KOPT-K1 (cell line): ENCODE data around the gene CCT8.

Experiments used
- H3K27ac ChIP-seq: fragments of 200-600 bp; sonication (generic); 2 replicates; pipeline ENCODE4 v1.5.1; 2016; ENCODE audit warnings: antibody characterized with exemption, mild to moderate bottlenecking, low read depth, low read length; ENCODE audit not compliant: poor library complexity, severe bottlenecking
- H3K36me3 ChIP-seq: fragments of 200-600 bp; sonication (generic); 2 replicates; pipeline ENCODE4 v1.5.1; 2017; ENCODE audit warnings: antibody characterized with exemption, mild to moderate bottlenecking, low read length, moderate library complexity; ENCODE audit not compliant: insufficient read depth
- H3K9me3 ChIP-seq: fragments of 200-600 bp; sonication (generic); 2 replicates; pipeline ENCODE4 v1.5.1; 2017; ENCODE audit warnings: antibody characterized with exemption, low read length, mild to moderate bottlenecking; ENCODE audit not compliant: insufficient read depth, poor library complexity, severe bottlenecking

CCT8 gene

GRCh38 chr21:29073222-29074006, at the start of gene CCT8:
CCT8 (minus strand) TSS chr21:29073648; CDS start chr21:29073590, 58 bp downstream.
- peak within 1 kb of the TSS; percentile 94 for H3K27ac ChIP-seq
- H3K9me3 ChIP-seq, result peaks cover 3% of the 10 kb centered on the region
- peaks cover 36% of the 10 kb centered on the region for H3K36me3 ChIP-seq

GRCh38 chr21:29121759-29122158, 48.3 kb upstream of the CCT8 start:
- Histone ChIP-seq H3K27ac (no peak overlapping the region), H3K9me3 (no peaks in the 10 kb centered on the region), H3K36me3 (no peaks in the 10 kb centered on the region)

- H3K9me3 ChIP-seq, result no peaks in the 10 kb centered on the region
- no peaks in the 10 kb centered on the region for H3K36me3 ChIP-seq
- no peak overlapping the region for H3K27ac ChIP-seq
Measured at GRCh38 chr21:29117372-29117955, 44.0 kb upstream of the CCT8 start.

GRCh38 chr21:29115899-29116298, 42.5 kb upstream of the CCT8 start:
- H3K36me3 ChIP-seq, result 0 out of 2 replicates have a peak, but pooled peaks cover 8% of the 10 kb centered on the region
- H3K27ac ChIP-seq, result no peak overlapping the region
- no peaks in the 10 kb centered on the region for H3K9me3 ChIP-seq

- H3K27ac ChIP-seq, result no peak overlapping the region
- no peaks in the 10 kb centered on the region for H3K9me3 ChIP-seq
- H3K36me3 ChIP-seq, result 0 out of 2 replicates have a peak, but pooled peaks cover 8% of the 10 kb centered on the region
Measured at GRCh38 chr21:29114765-29115500, 41.5 kb upstream of the CCT8 start.

GRCh38 chr21:29105218-29105617, 31.8 kb upstream of the CCT8 start:
- H3K27ac ChIP-seq, result no peak overlapping the region
- H3K9me3 ChIP-seq, result no peaks in the 10 kb centered on the region
- H3K36me3 ChIP-seq, result peaks cover 21% of the 10 kb centered on the region

- no peak overlapping the region for H3K27ac ChIP-seq
Measured at GRCh38 chr21:29104239-29104708, 30.8 kb upstream of the CCT8 start.

GRCh38 chr21:29102791-29103257, 29.4 kb upstream of the CCT8 start:
- Histone ChIP-seq H3K27ac (no peak overlapping the region), H3K9me3 (no peaks in the 10 kb centered on the region), H3K36me3 (peaks cover 27% of the 10 kb centered on the region)

More at GRCh38 chr21:29104239-29104708, 30.8 kb upstream of the CCT8 start:
- Histone ChIP-seq H3K9me3 (no peaks in the 10 kb centered on the region), H3K36me3 (peaks cover 21% of the 10 kb centered on the region)

GRCh38 chr21:29098156-29098555, 24.7 kb upstream of the CCT8 start:
- Histone ChIP-seq H3K36me3 (peaks cover 43% of the 10 kb centered on the region), H3K27ac (no peak overlapping the region), H3K9me3 (no peaks in the 10 kb centered on the region)

- Histone ChIP-seq H3K36me3 (peaks cover 46% of the 10 kb centered on the region), H3K27ac (no peak overlapping the region), H3K9me3 (no peaks in the 10 kb centered on the region)
Measured at GRCh38 chr21:29096218-29097015, 23.0 kb upstream of the CCT8 start.

GRCh38 chr21:29092102-29092959, 18.9 kb upstream of the CCT8 start:
- Histone ChIP-seq H3K27ac (no peak overlapping the region), H3K9me3 (no peaks in the 10 kb centered on the region), H3K36me3 (peaks cover 44% of the 10 kb centered on the region)

GRCh38 chr21:29091033-29091432, 17.6 kb upstream of the CCT8 start:
- H3K27ac ChIP-seq, result no peak overlapping the region
- H3K36me3 ChIP-seq, result peaks cover 54% of the 10 kb centered on the region
- no peaks in the 10 kb centered on the region for H3K9me3 ChIP-seq

- no peak overlapping the region for H3K27ac ChIP-seq
- peaks cover 24% of the 10 kb centered on the region for H3K36me3 ChIP-seq
- no peaks in the 10 kb centered on the region for H3K9me3 ChIP-seq
Measured at GRCh38 chr21:29085106-29085752, 11.8 kb upstream of the CCT8 start.
